HEK293T (cell line): ENCODE data around the gene SLAMF7.

Experiments
- CTCF ChIA-PET: fragments of 350-600 bp; formaldehyde crosslinking; extraction: SDS; loops from one replicate; lab custom pipeline; 2021; ENCODE audit warnings: antibody characterized with exemption, inconsistent platforms; lab: Yijun Ruan, JAX
- POLR2A ChIA-PET: fragments of 350-600 bp; formaldehyde crosslinking; extraction: SDS; loops from one replicate; lab custom pipeline; 2020; ENCODE audit warnings: antibody characterized with exemption, inconsistent platforms; lab: Yijun Ruan, JAX
- DNase-seq: peaks from one replicate; pipeline ENCODE4 v3.0.0; 2012; ENCODE audit warnings: mixed read lengths; ENCODE audit errors: extremely low spot score
- ARNT ChIP-seq: fragments of 450-650 bp; IDR thresholded peaks from 2 replicates; pipeline ENCODE4 v1.6.1; 2017; ENCODE audit warnings: mild to moderate bottlenecking
- BHLHE40 ChIP-seq: fragments of 450-650 bp; IDR thresholded peaks from 2 replicates; pipeline ENCODE4 v1.6.1; 2016; ENCODE audit warnings: mild to moderate bottlenecking, moderate library complexity, borderline replicate concordance
- CTBP1 ChIP-seq: fragments of 450-650 bp; IDR thresholded peaks from 2 replicates; pipeline ENCODE4 v1.6.1; 2016; ENCODE audit warnings: borderline replicate concordance
- ELF4 ChIP-seq: fragments of 450-650 bp; IDR thresholded peaks from 2 replicates; pipeline ENCODE4 v1.6.1; 2017; ENCODE audit warnings: antibody characterized with exemption
- FOXA1 ChIP-seq: fragments of 450-650 bp; IDR thresholded peaks from 2 replicates; pipeline ENCODE4 v1.6.1; 2016; ENCODE audit warnings: mild to moderate bottlenecking
- FOXK2 ChIP-seq: fragments of 450-650 bp; IDR thresholded peaks from 2 replicates; pipeline ENCODE4 v1.6.1; 2016; ENCODE audit warnings: mild to moderate bottlenecking
- FOXM1 ChIP-seq: fragments of 450-650 bp; IDR thresholded peaks from 2 replicates; pipeline ENCODE4 v1.6.1; 2017; ENCODE audit warnings: mild to moderate bottlenecking, borderline replicate concordance
- HDGF ChIP-seq: fragments of 450-650 bp; IDR thresholded peaks from 2 replicates; pipeline ENCODE4 v1.6.1; 2017; ENCODE audit warnings: antibody characterized with exemption, borderline replicate concordance
- L3MBTL2 ChIP-seq: fragments of 450-650 bp; conservative IDR thresholded peaks from 2 replicates; pipeline ENCODE4 v1.6.1; 2016; ENCODE audit warnings: mild to moderate bottlenecking
- LEF1 ChIP-seq: fragments of 450-650 bp; IDR thresholded peaks from 2 replicates; pipeline ENCODE4 v1.6.1; 2017; ENCODE audit warnings: mild to moderate bottlenecking, borderline replicate concordance
- NFRKB ChIP-seq: fragments of 450-650 bp; IDR thresholded peaks from 2 replicates; pipeline ENCODE4 v1.6.1; 2016; ENCODE audit warnings: mild to moderate bottlenecking, moderate library complexity
- SP1 ChIP-seq: fragments of 450-650 bp; IDR thresholded peaks from 2 replicates; pipeline ENCODE4 v1.6.1; 2017
- SUZ12 ChIP-seq: fragments of 450-650 bp; IDR thresholded peaks from 2 replicates; pipeline ENCODE4 v1.6.1; 2016; ENCODE audit warnings: mild to moderate bottlenecking
- TARDBP ChIP-seq: fragments of 450-650 bp; IDR thresholded peaks from 2 replicates; pipeline ENCODE4 v1.6.1; 2016
- ZNF384 ChIP-seq: fragments of 450-650 bp; IDR thresholded peaks from 2 replicates; pipeline ENCODE4 v1.6.1; 2016
- TF ChIP-seq, protein P1 (sequence below): fragments of 450-650 bp; IDR thresholded peaks from 2 replicates; pipeline ENCODE4 v1.6.1; 2016

The SLAMF7 gene

GRCh38 chr1:160731990-160732389 is 7.1 kb upstream of the SLAMF7 start:
- POLR2A ChIA-PET, result no interaction called here
- TF ChIP-seq TARDBP (no peak), SP1 (no peak), SUZ12 (no peak)
- TF ChIP-seq, protein P1, sequence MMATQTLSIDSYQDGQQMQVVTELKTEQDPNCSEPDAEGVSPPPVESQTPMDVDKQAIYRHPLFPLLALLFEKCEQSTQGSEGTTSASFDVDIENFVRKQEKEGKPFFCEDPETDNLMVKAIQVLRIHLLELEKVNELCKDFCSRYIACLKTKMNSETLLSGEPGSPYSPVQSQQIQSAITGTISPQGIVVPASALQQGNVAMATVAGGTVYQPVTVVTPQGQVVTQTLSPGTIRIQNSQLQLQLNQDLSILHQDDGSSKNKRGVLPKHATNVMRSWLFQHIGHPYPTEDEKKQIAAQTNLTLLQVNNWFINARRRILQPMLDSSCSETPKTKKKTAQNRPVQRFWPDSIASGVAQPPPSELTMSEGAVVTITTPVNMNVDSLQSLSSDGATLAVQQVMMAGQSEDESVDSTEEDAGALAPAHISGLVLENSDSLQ, result no peak
- CTCF ChIA-PET, result no interaction called here
- no peak for DNase-seq

DNA sequence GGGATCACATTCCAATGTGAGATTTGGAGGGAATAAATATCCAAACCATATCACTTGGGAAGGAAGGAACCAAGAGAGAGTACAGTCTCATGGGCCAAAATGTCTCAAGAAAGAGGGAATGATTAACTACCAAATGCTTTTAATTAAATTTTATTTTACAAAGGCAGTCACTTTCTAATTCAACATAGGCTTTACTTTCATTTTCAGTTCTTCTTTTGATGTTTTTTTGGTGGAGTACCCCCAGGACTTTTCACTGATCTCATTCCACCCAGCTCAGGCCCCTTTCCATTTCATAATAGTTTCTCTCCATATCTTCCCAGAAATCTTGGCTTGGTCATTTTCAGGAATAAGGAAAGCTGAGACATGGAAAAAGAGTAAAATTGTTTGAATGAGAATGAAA is 5.1 kb upstream of the SLAMF7 start:
- ChIA-PET CTCF (interaction anchor here (0.6 kb wide), 1 partner anchor 22 kb away, joined by 4 read pairs; no protein-coding TSS in a partner anchor), POLR2A (no interaction called here)
- no peak for TF ChIP-seq ZNF384
- DNase-seq, result no peak

GRCh38 chr1:160734301-160734700 is 4.7 kb upstream of the SLAMF7 start:
- no peak for TF ChIP-seq L3MBTL2
- TF ChIP-seq SUZ12, result no peak
- no peak for TF ChIP-seq NFRKB
- no peak for TF ChIP-seq SP1
- no peak for TF ChIP-seq HDGF
- TF ChIP-seq CTBP1, result no peak
- no peak for TF ChIP-seq TARDBP
- no peak for TF ChIP-seq FOXK2
- no peak for TF ChIP-seq BHLHE40
- TF ChIP-seq FOXA1, result no peak
- TF ChIP-seq ZNF384, result no peak
- no peak for TF ChIP-seq LEF1
- TF ChIP-seq ELF4, result no peak
- TF ChIP-seq FOXM1, result no peak
- TF ChIP-seq ARNT, result no peak
- TF ChIP-seq, protein P1, result no peak
- ChIA-PET CTCF (no interaction called here), POLR2A (no interaction called here)
- no peak for DNase-seq

GRCh38 chr1:160738271-160738670 is 776 bp upstream of the SLAMF7 start:
- CTCF ChIA-PET, result interaction anchor here (0.6 kb wide), 1 partner anchor 213 kb away, joined by 3 read pairs; no protein-coding TSS in a partner anchor
- no peak for DNase-seq
- POLR2A ChIA-PET, result no interaction called here
- no peak for TF ChIP-seq SUZ12
- no peak for TF ChIP-seq NFRKB

GRCh38 chr1:160740133-160740688 is 1.2 kb downstream of the SLAMF7 start:
- POLR2A ChIA-PET, result no interaction called here
- no peak for DNase-seq
- CTCF ChIA-PET, result no interaction called here
- TF ChIP-seq HDGF (no peak), ARNT (no peak), NFRKB (no peak), FOXK2 (no peak), SUZ12 (no peak), TARDBP (no peak), LEF1 (no peak), SP1 (no peak), FOXM1 (no peak)
- TF ChIP-seq, protein P1, result no peak

GRCh38 chr1:160741092-160741501 is 2.0 kb downstream of the SLAMF7 start:
- ChIA-PET POLR2A (no interaction called here), CTCF (interaction anchor here (1.3 kb wide), 1 partner anchor 36 kb away, joined by 3 read pairs; no protein-coding TSS in a partner anchor)
- DNase-seq, result no peak
- TF ChIP-seq HDGF (no peak), ARNT (no peak), FOXK2 (no peak), CTBP1 (no peak), NFRKB (no peak), FOXA1 (no peak), BHLHE40 (no peak), ZNF384 (no peak), SP1 (no peak), LEF1 (no peak), FOXM1 (no peak), SUZ12 (no peak), TARDBP (no peak), L3MBTL2 (no peak), ELF4 (no peak)
- TF ChIP-seq, protein P1, result no peak
